Stimulated activated CD8-positive, alpha-beta memory T cell treated with anti-CD3 and anti-CD28 coated beads, Interleukin-4, amount 100 ng/mL, for 24 hours (primary cell): ENCODE data around the gene CCNO.

Experiments
- DNase-seq: peaks from one replicate; pipeline ENCODE4 v3.0.0-alpha.2; 2020; ENCODE audit warnings: low read depth

CCNO gene

DNA sequence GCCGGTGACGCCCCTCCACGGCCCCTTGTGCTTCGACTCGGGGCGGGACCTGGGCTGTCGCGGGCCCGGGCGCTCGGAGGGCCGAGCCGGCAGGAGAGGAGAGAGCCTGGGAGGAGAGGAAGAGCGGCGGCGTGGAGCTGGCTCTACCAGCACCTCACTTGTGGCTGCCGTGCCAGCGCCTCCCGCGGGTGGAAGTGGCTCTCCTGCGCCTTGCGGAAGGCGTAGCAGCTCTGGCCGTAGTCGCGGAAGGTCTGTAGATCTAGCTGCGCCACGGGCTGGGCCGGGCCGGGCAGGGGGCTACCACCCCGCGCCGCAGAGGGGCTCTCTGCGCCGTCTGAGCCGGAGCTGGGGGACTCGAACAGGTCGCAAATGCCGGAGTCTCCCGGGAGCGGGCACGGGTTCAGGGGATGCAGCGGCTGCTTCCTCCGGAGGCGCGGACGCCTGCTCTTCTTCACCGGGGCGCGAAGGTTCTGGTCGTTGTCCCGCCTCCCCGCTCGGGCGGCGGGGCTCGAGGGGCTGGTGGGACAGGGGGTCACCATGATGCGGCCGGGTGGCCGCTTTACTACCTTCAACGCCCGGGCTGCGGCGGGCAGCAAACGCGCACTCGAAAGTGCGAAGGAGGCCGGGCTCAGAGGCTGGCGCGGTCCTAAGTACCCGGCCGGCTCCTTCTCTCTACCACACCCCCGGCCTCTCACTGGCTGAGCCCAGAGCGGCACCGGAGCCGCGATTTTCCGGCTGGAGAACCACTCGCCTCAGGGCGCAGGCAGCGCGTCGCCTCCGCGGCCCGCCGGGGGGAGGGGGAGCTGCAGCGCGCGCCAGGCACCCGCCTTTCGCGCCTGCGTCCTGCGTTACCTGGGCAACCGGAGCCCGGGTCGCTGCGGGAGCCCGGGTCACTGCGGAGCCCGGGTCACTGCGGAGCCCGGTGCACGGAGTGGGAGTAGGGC lies at the start of gene CCNO:
TSS of gene CCNO (minus strand) at position 624 of the 944 bp plus-strand sequence. CDS start at position 539, 85 bp downstream.
- peak; percentile 44 for DNase-seq

DNA sequence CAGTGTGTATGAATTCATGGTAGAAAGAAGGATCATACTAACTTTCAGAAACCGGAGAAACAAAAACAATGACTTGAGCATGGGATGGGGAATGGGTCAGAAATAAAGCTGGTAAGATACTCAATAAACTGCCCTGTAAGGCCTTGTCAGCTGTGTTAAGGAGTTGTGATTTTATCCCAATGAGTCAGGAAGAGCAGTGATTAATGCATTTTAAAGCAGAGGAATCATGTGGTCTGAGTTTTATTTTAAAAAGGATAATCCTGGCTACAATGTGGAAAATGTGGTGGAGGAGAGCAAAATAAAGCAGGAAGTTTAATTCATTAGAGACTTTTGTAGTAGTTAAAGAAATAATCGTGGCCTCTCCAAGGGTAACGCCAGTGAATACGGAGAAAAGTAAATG lies 45.4 kb upstream of the CCNO start:
- DNase-seq = no peak

GRCh38 chr5:55276771-55277170 lies 43.4 kb upstream of the CCNO start:
- no peak for DNase-seq

GRCh38 chr5:55258339-55258738 lies 24.9 kb upstream of the CCNO start:
- DNase-seq = no peak

GRCh38 chr5:55254802-55255201 lies 21.4 kb upstream of the CCNO start:
- no peak for DNase-seq

DNA sequence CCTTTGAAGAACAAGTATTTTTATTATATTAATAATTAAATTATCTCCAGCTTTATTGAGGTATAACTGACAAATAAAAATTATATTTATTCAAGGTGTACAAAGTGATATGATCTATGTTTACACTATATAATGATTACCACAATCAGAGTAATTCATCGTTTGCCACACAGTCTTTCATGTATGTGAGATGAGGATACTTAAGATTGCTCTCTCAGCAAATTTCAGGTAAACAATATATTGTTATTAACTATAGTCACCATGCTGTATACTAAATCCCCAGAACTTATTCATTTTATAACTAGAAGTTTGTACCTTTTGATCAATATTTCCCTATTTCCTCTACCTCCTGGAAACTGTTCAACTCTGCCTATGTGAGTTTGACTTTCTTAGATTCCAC lies 16.7 kb upstream of the CCNO start:
- DNase-seq = no peak

DNA sequence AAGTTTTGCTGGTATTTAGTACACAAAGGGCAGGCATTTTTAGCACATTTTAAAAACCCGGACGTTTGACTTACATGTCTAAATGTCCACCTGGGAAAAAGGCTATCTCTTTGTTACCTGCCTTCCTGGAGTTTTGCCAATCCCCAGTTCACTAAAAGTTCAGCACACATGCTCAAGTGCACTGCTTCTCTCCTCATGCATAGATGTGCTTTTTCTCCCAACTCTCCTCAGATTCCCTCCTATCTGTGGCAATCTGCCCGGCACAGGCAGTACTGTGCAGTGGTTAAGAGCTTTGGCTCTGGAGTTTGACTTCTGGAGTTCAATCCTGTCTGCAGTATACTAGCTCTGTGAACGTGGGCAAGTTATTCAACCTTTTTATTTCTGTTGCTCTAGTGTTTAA lies 8.3 kb upstream of the CCNO start:
- DNase-seq = no peak

- no peak for DNase-seq
Observed at GRCh38 chr5:55236800-55237199, 3.4 kb upstream of the CCNO start.

- DNase-seq = no peak
Observed at GRCh38 chr5:55234121-55234700, 803 bp upstream of the CCNO start.

DNA sequence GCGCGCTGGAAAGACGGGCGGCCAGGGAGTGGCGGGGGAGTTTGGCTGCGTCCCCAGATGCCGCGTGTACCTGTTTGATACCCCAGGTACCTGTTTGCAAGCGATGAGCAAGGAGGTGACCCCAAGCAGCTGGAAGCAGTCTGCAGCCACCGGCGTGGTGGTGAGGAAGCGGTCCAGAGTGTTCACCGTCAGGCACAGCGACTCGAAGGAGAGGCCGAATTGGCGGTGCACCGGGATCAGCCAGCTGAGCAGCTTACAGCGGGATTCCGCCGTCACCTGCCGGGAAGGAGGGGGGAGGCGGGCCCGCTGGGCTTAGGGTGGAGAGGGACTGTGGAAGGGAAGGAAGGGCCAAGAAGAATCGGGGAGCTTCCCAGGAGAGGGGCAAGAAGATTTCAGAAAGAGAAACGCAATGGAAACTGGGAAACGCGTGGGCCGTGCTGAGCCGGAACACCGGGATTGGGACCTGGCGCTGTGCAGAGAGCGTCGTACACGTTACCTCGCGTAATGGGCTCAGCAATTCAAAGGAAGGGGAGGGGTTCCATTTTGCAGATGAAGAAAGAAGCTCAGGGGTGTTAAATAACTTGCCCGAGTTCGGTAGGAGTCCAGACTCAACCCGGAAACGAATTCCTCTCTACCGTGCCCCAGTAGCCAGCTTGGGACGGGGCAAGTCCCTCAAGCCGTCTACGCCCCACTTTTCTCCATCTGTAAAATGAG lies 980 bp downstream of the CCNO start:
- no peak for DNase-seq

DNA sequence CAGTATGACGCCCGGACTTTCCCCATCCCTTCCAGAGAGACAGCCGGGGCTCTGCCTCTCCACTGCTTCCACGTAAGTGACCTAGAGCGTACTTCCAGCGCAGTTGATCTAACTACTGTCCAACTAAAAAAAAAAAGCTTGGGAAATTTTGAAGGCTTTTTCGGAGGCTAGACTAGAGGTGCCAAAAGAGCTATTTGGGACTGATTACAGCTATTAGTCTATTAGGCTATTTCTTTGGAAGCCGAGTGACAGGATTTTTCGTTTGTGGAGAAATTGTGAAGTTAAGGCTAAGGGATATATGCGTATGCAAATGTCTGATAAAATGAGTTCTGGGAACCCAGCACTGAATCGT lies 1.5 kb downstream of the CCNO start:
- no peak for DNase-seq

- no peak for DNase-seq
Observed at GRCh38 chr5:55231029-55231918, 2.1 kb downstream of the CCNO start.

DNA sequence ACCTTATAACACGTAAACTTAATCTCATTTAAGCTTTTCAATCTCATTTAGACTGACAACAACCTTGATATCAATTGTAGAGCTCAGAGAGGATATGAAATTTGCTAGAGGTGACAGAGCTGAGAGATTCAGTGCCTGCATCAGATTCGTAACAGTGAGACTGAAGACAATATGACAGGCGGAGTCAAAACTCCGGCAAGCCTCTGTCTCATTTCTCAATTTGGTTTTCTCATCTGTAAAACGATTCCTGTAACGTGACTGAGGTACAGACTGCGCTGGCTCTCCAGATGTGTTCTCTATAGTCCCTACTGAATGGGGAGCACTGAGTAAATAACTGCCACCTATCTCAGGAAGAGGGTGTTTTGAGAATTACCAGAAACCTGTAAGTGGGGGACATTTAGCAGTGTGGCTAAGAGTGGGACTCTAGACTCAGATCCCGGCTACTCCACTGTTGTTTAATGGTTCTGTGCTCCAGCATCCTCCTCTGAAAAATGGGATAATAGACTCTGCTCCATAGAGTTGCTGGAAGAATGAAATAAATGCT lies 3.2 kb downstream of the CCNO start:
- no peak for DNase-seq

DNA sequence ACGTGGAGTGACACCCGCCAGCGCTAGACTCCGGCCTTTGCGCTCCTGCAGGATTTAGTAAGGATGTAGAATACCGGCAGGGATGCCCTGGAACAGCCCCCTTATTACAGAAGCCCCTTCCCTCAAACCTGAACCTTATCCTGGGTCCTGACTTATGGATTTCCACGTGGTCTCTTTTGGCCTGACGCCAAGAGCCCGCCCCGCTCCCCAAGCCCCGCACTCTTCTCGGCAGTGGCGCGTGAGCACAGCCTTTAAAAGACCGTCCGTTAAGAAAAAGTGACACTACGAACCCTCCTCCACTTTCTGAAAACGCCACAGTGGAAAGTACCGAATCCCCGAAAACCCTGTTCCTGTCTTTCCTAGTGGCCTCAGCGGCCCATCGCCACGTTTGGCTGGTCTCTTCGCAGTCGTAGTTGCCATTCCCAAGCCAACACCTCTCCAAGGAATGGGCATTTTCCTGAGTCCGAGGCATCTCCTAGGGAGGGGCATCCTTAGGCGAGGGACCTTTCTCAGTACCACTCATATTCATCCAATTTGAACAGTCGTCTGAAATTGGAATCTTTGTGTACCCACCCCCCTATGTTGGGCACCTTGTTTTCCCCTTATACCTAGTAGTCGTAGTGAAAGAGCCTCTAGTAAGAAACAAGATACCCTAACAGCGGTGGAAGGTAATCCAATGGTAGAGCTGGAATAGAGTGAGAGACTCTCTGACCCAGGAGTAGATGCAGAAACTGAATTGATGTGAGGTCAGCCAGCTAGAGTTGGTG lies 5.6 kb downstream of the CCNO start:
- DNase-seq = no peak

GRCh38 chr5:55226934-55227663 lies 6.3 kb downstream of the CCNO start, which contains the start of gene MCIDAS:
Gene MCIDAS, minus strand, starts transcription at chr5:55227315. Its CDS starts 177 bp downstream, at chr5:55227138.
- DNase-seq = peak; percentile 60

DNA sequence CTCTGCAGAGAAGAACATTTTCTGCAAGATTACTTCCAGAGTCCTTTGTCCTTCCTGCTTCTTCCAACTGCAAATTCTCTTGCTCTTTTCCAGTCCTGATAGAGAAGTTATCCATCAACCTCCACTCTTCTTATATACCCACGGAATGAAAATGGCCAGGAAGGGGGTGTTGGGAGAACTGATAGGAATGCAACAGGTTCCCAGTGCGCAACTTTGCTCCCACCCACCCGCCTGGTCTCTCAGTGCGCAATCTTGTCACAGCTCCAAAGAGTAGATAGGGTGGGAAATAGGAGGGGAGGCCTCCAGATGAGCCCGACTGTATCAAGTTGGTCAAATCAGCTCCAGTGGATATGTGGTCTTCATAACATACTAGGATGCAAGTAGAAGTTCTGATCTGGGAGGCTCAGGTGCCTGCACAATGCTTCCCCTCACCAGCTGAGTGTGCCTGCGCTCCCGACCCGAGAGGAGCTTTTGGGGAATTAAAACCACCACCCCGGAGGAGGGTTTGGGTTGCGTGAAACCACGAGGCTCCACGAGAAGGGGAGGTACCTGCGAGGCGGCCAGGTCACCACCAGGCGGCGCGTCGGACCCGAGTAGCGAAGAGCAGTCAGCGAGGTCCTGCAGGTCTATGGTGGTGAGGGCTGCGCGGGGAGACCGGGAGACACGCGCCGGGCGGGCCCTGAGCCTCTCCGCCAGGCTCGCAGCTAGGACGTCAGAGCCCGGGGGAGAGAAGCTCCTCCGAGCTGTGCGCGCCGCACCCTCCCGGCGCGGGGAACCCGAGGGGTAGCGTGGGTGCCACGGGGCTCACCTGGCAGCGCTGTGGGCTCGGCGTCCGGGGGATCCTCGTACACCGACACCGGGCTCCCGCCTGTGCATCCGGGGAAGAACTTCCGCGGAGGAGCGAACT lies 7.1 kb downstream of the CCNO start:
- DNase-seq = peak; percentile 56

DNA sequence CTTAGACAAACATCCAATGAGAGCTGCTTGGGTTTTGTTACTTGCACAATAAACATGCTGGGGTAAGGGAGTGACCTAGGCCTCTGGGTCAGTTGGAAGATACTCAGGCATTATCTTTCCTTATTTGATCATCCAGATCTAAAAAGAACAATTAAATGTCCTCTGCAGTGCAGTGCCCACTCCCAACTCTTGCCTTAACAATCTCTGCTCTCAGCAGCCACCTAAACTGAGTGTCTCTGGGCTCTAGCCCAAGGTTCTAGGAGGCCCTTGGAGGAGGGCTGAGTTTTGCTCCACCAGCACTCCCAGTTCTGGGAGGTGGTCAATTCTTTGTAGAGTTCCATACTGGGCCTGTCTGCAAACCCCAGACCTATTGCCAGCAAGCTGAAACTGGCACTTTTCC lies 8.1 kb downstream of the CCNO start:
- no peak for DNase-seq

DNA sequence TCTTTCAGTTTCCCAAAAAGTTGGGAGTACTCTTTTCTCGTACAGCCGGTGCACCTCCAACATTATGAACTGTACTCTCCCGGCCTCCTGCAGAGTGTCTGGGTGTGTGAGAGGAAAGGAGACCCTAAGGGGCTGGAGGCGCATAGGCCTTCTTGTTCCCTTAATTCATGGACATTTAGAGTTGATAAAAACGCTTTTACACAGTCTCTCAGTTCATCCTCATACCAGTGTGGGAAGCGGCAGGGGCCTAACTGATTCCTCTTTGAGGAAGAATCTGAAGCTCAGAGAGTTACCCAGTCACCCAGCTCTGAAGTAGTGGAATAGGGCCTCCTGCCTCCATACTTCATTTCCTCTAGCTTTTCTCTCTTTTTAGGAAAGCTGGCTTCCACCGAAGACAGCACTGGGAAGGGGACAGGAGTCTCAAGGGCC lies 9.6 kb downstream of the CCNO start:
- no peak for DNase-seq
